HAP-1 (cell line): ENCODE data around the gene KLHL6.
"Not testable (repeated sequence)": the region's sequence is repeated elsewhere in the genome, so short reads cannot be mapped to it uniquely, and the experiment has no call there.

Experiments used
- DNase-seq, 2 experiments: peaks; one replicate each; pipeline ENCODE4 v3.0.0-alpha.2; 2016 to 2020; ENCODE audit warnings: low spot score in 2 of 2
- H3K27me3 ChIP-seq: fragments of 250-450 bp; sonication (Bioruptor Pico); 2 replicates; pipeline ENCODE4 v1.5.1; 2020; ENCODE audit warnings: low read depth, mild to moderate bottlenecking, moderate library complexity
- H3K36me3 ChIP-seq: fragments of 250-450 bp; sonication (Bioruptor Pico); replicated peaks from 2 replicates; pipeline ENCODE4 v1.5.1; 2020; ENCODE audit warnings: mild to moderate bottlenecking
- H3K4me1 ChIP-seq: fragments of 250-450 bp; sonication (Bioruptor Pico); 2 replicates; pipeline ENCODE4 v1.5.1; 2020; ENCODE audit warnings: mild to moderate bottlenecking
- H3K4me3 ChIP-seq: fragments of 250-450 bp; sonication (Bioruptor Pico); 2 replicates; pipeline ENCODE4 v1.5.1; 2020; ENCODE audit warnings: mild to moderate bottlenecking, moderate library complexity
- H3K9me3 ChIP-seq: fragments of 250-450 bp; sonication (Bioruptor Pico); 2 replicates; pipeline ENCODE4 v1.5.1; 2020; ENCODE audit warnings: mild to moderate bottlenecking, moderate library complexity
- in situ Hi-C: fragments of 300-500 bp; cut with MboI; formaldehyde crosslinking; loops from 3 replicates; pipeline ENCODE4 v1.14.3; 2020; ENCODE audit warnings: low sequenced_read_pairs, inconsistent platforms, mixed read lengths

Gene KLHL6

GRCh38 chr3:183443395-183444385 lies 111.8 kb downstream of the KLHL6 start:
- no peaks in the 10 kb centered on the region; the same call in 1 of the 2 replicates for H3K4me1 ChIP-seq
- H3K9me3 ChIP-seq, result peaks cover 7% of the 10 kb centered on the region; the same call in 1 of the 2 replicates
- H3K4me3 ChIP-seq, result no peak overlapping the region
- no peak for DNase-seq
- in situ Hi-C loops, result no loop called here
- H3K27me3 ChIP-seq, result no peaks in the 10 kb centered on the region; the same call in 1 of the 2 replicates
- no peaks in the 10 kb centered on the region for H3K36me3 ChIP-seq

- DNase-seq, result no peak
- in situ Hi-C loops, result no loop called here
- Histone ChIP-seq H3K4me1 (no peaks in the 10 kb centered on the region), H3K27me3 (no peaks in the 10 kb centered on the region; the same call in 1 of the 2 replicates), H3K4me3 (no peak overlapping the region), H3K36me3 (no peaks in the 10 kb centered on the region), H3K9me3 (peaks cover 7% of the 10 kb centered on the region; the same call in 1 of the 2 replicates)
Observed at GRCh38 chr3:183442994-183443393, 112.5 kb downstream of the KLHL6 start.

GRCh38 chr3:183440521-183440920 lies 115.0 kb downstream of the KLHL6 start:
- H3K36me3 ChIP-seq, in situ Hi-C loops, DNase-seq: not testable (repeated sequence)

GRCh38 chr3:183439515-183439914 lies 116.0 kb downstream of the KLHL6 start:
- H3K4me1 ChIP-seq, result no peaks in the 10 kb centered on the region
- no peaks in the 10 kb centered on the region; the same call in 1 of the 2 replicates for H3K27me3 ChIP-seq
- no peak for DNase-seq
- peaks cover 7% of the 10 kb centered on the region; the same call in 1 of the 2 replicates for H3K9me3 ChIP-seq
- no peaks in the 10 kb centered on the region for H3K36me3 ChIP-seq
- no peak overlapping the region for H3K4me3 ChIP-seq
- in situ Hi-C loops, result no loop called here

More at GRCh38 chr3:183440521-183440920, 115.0 kb downstream of the KLHL6 start:
- not testable (repeated sequence) for H3K4me3 ChIP-seq, H3K9me3 ChIP-seq, H3K27me3 ChIP-seq, H3K4me1 ChIP-seq

- no peak for DNase-seq
- Histone ChIP-seq H3K36me3 (no peaks in the 10 kb centered on the region), H3K9me3 (peaks cover 3% of the 10 kb centered on the region; the same call in 1 of the 2 replicates), H3K4me3 (no peak overlapping the region), H3K4me1 (no peaks in the 10 kb centered on the region), H3K27me3 (no peaks in the 10 kb centered on the region; the same call in 1 of the 2 replicates)
- in situ Hi-C loops, result no loop called here
Observed at GRCh38 chr3:183438735-183439134, 116.8 kb downstream of the KLHL6 start.

- no peak for DNase-seq
- Histone ChIP-seq H3K9me3 (no peaks in the 10 kb centered on the region), H3K4me1 (no peaks in the 10 kb centered on the region), H3K36me3 (no peaks in the 10 kb centered on the region), H3K27me3 (no peaks in the 10 kb centered on the region; the same call in 1 of the 2 replicates), H3K4me3 (no peak overlapping the region)
- in situ Hi-C loops, result no loop called here
Observed at GRCh38 chr3:183437666-183438564, 117.6 kb downstream of the KLHL6 start.
